T-helper 2 cell treated with Interferon-gamma antibody and Interleukin-4, amounts not matched to agents 100 ng/mL and 5 ng/mL, for 36 hours (primary cell): ENCODE data around the gene LHFPL3. TPM values are rescaled to one million over a fixed set of nuclear protein-coding genes. Genes with fewer than 3 reads are reported as not detected.
"Not testable (repeated sequence)": the region's sequence is repeated elsewhere in the genome, so short reads cannot be mapped to it uniquely, and the experiment has no call there.

Experiments
- intact Hi-C: fragments of 100-400 bp; cut with micrococcal nuclease; formaldehyde crosslinking; loops from one replicate; pipeline ENCODE4 v1.15.1; 2023
- total RNA-seq: library from RNA; stranded (reverse); gene quantifications from 2 replicates; pipeline ENCODE4 v1.2.3, GENCODE V29; 2022

Gene LHFPL3
- total RNA-seq, 1 donor from 2014 or later: not detected

DNA sequence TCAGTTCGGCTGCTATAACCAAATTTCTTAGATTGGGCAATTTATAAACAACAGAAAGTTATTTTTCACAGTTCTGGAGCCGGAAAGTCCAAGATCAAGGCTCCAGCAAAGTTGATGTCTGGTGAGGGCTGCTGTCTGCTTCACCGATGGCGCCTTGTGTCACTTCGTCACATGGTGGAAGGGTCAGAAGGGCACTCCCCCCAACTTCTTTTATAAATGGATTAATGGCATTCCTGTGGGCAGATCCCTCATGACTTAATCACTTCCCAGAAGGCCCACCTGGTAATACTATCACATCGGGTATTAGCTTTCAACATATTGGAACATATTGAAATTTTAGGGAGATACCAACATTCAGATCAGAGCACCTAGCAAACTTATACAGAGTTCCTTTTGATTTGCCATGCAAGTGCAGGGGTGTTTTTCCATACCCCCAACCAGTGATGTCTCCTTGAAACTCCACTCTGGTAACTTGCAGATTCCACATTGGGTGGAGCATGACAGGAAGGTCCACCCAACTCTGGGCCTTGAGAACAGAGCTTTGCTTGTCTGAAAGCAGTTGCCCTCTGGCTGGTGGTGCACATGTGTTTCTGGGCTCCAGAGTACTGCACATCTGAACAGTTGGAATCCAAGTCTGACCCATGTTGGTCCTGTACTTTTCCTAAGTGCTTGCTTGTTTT lies 600.5 kb downstream of the LHFPL3 start:
- intact Hi-C loops: loop anchor here (10.0 kb wide), 1 partner anchor 406 kb away; no protein-coding TSS in a partner anchor

GRCh38 chr7:104929921-104930320 lies 601.5 kb downstream of the LHFPL3 start:
- intact Hi-C loops: loop anchor here (10.0 kb wide), 1 partner anchor 405 kb away; no protein-coding TSS in a partner anchor

DNA sequence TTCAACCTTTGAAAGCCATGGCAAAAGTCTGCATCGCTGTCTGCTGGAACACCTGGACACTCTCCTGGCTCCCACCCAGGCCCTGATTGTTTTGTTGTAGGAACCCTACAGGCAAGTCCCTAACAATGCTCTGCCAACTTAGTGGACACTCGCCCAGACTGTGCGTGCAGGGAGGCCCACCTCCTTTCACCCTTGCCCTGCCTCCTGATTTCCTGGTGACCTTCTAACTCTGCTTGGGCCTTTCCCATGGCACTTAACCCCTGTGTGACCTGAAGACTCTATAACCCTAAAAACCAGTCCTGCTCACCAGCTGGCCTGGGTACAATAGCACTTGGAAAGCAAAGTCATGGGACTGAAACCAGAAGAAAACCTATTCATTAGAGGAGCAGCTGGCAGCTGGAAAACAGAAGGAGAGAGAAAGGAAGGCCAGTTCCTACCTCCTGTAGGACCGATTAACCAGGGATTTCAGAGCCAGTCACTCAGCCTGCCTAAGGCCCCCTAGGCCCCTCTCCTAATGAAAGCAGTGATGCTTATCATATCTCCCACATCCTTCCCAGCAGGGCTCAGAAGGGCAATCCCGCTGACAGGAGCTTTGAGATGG lies 602.9 kb downstream of the LHFPL3 start:
- intact Hi-C loops: no loop called here

- intact Hi-C loops: no loop called here
Measured at GRCh38 chr7:104933022-104933421, 604.6 kb downstream of the LHFPL3 start.

- intact Hi-C loops: no loop called here
Measured at GRCh38 chr7:104933521-104933988, 605.2 kb downstream of the LHFPL3 start.

DNA sequence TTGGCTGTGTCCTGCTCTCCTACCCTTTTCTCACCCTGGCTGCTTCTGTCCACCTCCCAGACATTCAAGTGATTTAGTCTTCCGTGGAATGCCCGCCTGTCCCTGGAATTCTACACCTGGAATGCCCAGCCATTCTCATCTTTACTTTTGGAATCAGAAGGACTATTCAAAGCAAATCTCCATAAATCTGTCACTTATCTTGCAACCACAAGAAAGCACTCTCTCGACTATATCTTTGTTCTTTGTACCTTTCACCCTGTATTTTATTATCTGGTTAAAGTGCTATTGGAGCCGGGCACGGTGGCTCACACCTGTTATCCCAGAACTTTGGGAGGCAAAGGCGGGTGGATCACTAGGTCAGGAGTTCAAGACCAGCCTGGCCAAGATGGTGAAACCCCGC lies 606.3 kb downstream of the LHFPL3 start:
- intact Hi-C loops: no loop called here

DNA sequence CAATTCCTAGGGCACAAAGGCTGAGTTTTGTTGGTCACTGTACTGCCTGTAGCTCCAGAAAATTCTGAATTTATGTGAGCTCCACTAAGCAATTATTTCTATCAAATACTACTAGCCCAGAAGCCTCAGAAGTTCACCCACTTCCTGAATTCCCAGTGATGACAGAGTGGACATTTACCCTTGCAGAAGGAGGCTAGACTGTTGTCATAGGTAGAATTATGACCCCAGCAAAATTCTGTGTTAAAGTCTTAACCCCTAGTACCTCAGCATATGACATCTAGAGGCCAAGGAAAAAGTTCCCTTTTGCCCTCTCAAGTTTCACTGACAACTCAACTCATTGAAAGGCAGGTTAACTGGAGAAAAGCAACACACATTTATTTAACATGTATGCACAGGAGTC lies 606.9 kb downstream of the LHFPL3 start:
- intact Hi-C loops: no loop called here

GRCh38 chr7:104936546-104936945 lies 608.1 kb downstream of the LHFPL3 start:
- intact Hi-C loops: no loop called here

- intact Hi-C loops: not testable (repeated sequence)
Measured at GRCh38 chr7:104937489-104937888, 609.1 kb downstream of the LHFPL3 start.

DNA sequence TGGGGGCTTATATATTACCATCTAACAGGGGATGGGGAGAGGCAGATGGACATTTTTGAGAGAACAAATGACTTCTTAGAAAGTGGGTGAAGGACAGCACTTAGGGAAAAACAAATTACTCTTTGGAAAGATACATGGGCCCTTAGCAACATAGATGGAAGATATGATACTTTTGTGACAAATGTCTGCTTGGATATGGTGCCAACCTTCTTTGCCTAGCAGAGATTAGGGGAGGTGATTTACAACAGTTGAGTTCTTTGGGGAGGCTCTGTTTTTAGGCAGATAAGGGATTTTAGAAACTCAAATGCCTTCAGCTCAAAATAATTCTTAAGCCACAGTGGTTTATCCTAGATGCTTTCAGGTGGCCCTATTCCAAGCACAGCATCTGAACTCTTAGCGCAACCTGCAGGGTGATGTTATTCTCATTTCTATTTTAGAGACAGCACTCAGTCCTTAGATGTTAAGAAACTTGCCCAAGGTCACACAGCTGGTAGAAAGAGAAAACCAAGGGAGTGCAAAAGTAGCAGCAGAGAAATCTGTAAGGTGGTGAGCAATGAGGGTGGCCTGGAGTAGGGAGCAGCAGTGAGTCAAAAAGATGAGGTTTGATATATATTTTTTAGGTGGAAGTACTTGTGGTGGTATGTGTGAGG lies 610.5 kb downstream of the LHFPL3 start:
- intact Hi-C loops: no loop called here

DNA sequence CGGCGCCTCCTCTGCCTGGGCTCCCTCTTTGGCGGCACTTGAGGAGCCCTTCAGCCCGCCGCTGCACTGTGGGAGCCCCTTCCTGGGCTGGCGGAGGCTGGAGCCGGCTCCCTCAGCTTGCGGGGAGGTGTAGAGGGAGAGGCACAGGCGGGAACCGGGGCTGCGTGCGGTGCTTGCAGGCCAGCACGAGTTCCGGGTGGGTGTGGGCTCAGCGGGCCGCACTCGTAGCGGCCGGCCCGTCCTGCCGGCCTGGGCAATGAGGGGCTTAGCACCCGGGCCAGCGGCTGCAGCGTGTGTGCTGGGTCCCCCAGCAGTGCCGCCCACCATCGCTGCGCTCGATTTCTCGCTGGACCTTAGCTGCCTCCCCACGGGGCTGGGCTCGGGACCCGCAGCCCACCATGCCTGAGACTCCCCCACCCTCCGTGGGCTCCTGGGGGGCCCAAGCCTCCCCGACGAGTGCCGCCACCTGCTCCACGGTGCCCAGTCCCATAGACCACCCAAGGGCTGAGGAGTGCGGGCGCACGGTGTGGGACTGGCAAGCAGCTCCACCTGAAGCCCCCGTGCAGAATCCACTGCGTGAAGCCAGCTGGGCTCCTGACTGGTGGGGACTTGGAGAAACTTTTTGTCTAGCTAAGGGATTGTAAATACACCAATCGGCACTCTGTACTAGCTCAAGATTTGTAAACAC lies 611.8 kb downstream of the LHFPL3 start:
- intact Hi-C loops: loop anchor here (5.0 kb wide), 6 partner anchors 357 to 1593 kb away; partner anchors contain the start of genes PSMC2 and SRPK2

DNA sequence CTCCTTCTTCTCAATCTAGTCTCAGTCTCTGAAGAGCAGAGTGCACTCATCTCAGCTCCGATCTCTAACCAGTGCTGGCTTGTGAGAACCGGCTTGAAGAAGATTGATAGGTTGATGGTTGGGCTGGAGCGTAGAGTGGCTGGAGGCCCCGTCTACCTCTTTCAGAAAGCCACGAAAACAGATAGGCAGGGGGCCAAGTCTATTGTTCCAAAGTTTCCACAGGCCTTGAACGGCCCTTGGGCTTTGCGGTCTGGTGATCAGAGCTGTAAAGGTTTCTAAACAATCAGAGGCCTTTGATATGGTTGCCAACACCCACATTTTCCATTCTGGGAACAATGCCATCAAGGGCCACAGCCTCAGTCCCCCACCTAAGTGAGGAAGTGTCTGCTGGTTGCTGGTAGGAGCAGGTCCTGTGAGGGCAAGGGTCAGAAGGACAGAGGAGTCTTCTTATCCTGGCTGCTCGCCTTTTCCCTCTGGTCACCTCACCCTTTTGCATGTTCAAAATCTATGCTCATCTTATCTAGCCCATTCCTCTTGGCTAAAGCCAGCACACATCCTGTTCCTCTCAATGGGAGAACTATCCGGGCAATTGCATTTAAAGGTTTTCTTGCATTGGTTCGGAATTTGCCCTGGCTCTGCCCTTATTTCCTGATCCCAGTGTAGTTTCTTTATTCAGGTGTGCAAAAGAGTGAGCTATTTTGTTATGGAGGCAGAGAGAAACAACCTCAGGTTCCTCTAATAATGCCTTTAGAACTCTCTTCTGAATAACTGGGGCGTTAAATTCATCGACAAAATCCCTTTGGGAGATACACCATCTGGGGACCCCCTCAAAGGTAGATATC lies 615.3 kb downstream of the LHFPL3 start:
- intact Hi-C loops: loop anchor here (1.0 to 5.0 kb wide), 10 partner anchors 20 to 1596 kb away; partner anchors contain the start of genes NAMPT, PSMC2 and SRPK2

- intact Hi-C loops: loop anchor here (1.0 to 2.0 kb wide), 5 partner anchors 12 to 1339 kb away; partner anchors contain the start of gene NAMPT
Measured at GRCh38 chr7:104945599-104945956, 617.2 kb downstream of the LHFPL3 start.

DNA sequence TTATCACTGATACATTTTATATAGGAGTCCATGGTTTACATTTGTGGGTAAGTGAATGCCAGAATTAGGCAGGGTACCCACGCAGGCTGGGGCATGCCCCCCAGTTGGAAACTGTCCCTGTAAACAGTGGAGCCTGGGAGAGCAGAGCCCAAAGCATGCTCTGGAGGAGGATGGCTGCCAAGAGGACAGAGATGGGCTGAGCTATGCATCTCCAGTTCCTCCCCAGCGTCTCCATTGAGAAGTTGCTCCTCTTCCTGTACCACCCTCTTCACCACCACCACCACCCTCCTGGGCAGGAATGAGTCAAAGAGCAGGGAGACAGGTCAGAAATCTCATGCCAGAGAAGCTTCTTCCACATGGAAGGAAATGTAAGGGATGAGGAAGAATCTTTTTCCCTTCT lies 617.9 kb downstream of the LHFPL3 start:
- intact Hi-C loops: no loop called here

DNA sequence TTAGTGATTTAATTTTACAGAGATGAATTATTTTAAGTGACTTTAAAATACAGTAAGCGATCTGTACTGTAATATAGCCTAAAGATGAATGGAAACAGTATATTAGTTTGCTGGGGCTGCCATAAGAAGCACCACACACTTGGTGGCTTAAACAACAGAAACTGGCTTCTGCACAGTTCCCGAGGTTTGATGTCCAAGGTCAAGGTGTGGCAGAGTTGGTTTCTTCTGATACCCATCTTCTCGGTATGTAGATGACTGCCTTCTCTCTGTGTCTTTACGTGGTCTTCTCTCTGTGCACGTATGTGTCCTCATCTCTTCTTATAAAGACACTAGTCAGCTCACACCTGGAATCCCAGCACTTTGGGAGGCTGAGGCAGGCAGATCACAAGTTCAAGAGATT lies 621.6 kb downstream of the LHFPL3 start:
- intact Hi-C loops: no loop called here

DNA sequence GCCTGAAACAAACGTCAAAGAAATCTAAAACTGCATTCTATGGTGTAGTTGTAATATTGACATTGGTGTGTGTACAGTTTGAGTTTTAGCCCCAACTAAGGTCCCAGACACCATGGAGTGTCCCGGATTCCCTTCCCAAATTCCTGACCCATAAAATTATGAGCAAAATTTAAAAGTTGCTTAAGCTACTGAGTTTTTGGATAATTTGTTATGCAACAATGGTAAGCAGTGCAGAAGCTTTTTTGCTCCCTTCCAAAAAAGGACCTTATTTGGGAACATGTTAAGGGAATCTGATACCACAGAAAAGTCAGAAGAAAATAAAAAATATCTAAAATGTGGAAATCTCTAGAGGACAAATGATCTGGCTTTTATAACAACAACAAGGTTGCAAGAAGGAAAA lies 622.4 kb downstream of the LHFPL3 start:
- intact Hi-C loops: no loop called here

DNA sequence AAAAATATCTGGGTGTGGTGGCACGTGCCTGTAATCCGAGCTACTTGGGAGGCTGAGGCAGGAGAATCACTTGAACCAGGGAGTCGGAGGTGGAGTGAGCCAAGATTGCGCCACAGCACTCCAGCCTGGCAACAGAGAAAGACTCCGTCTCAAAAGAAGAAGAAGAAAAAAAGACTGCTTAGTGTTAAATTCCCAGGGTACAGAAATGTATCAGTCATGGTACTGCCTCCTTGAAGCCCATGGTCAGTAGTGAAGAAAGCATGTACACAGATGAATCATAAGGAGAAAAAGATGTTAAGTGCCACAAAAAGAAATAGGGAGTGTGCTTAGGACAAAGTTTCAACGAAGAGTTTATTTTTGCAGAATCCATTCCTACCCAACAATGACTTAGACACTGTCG lies 623.1 kb downstream of the LHFPL3 start:
- intact Hi-C loops: no loop called here

DNA sequence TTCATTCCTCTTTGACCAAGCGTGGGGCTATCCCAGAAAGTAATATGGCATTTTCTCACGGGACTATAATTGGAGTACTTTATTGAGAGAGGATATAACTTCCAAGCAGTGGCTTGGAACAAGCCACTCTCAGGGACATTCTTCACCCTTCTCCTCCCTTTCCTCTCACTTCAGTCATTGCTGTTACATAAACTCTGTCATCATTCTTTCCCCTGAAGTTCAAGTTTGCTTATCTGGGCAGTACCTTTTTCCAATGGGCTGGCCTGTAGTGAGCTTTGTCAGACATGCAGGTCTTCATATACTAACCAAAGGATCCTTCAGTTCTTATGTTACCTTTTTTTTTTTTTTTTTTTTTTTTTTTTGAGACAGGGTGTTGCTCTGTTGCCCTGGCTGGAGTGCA lies 626.9 kb downstream of the LHFPL3 start:
- intact Hi-C loops: no loop called here
